GM12872 (cell line): ENCODE results near the gene HDAC10.

ENCODE experiments used
- TF ChIP-seq, protein P1 (sequence below): IDR thresholded peaks from 3 replicates; pipeline ENCODE4 v1.5.1; 2011; ENCODE audit warnings: low read depth, mild to moderate bottlenecking, low read length, moderate library complexity; ENCODE audit not compliant: insufficient read depth

Gene HDAC10

DNA sequence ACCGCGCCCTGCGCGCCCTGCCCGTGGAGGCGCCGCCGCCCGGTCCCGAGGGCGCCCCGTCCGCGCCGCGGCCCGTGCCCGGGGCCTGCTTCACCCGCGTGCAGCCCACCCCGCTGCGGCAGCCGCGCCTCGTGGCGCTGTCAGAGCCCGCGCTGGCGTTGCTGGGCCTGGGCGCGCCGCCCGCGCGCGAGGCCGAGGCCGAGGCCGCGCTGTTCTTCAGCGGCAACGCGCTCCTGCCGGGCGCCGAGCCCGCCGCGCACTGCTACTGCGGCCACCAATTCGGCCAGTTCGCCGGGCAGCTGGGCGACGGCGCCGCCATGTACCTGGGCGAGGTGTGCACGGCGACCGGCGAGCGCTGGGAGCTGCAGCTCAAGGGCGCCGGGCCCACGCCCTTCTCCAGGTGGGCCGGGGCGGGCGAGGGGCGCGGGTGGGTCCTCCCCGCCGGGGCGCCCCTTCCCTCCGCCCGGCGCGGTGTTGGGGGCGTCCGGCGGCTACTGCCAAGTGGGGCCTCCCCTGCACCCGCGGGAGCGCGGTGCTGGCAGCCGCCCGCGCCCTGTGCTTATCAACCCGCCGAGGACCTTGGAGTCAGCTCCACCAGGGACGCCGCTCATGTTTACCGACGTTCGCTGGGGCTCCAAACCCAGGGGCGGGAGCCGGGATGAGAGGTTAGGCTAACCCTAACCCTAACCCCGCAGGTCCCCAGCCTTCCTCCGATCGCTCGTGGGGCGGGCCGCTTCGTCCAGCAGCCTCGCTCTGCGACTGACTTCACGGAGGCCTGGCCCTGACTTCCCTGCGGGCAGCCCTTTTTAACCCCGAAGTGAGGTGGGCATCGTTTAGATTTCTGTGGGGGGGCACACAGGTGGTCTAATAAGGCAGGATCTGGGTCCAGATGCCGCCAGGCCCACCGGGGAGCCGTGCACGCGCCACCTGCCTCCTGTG lies 49.6 kb downstream of the HDAC10 start:
- TF ChIP-seq, protein P1, sequence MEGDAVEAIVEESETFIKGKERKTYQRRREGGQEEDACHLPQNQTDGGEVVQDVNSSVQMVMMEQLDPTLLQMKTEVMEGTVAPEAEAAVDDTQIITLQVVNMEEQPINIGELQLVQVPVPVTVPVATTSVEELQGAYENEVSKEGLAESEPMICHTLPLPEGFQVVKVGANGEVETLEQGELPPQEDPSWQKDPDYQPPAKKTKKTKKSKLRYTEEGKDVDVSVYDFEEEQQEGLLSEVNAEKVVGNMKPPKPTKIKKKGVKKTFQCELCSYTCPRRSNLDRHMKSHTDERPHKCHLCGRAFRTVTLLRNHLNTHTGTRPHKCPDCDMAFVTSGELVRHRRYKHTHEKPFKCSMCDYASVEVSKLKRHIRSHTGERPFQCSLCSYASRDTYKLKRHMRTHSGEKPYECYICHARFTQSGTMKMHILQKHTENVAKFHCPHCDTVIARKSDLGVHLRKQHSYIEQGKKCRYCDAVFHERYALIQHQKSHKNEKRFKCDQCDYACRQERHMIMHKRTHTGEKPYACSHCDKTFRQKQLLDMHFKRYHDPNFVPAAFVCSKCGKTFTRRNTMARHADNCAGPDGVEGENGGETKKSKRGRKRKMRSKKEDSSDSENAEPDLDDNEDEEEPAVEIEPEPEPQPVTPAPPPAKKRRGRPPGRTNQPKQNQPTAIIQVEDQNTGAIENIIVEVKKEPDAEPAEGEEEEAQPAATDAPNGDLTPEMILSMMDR = no peak

DNA sequence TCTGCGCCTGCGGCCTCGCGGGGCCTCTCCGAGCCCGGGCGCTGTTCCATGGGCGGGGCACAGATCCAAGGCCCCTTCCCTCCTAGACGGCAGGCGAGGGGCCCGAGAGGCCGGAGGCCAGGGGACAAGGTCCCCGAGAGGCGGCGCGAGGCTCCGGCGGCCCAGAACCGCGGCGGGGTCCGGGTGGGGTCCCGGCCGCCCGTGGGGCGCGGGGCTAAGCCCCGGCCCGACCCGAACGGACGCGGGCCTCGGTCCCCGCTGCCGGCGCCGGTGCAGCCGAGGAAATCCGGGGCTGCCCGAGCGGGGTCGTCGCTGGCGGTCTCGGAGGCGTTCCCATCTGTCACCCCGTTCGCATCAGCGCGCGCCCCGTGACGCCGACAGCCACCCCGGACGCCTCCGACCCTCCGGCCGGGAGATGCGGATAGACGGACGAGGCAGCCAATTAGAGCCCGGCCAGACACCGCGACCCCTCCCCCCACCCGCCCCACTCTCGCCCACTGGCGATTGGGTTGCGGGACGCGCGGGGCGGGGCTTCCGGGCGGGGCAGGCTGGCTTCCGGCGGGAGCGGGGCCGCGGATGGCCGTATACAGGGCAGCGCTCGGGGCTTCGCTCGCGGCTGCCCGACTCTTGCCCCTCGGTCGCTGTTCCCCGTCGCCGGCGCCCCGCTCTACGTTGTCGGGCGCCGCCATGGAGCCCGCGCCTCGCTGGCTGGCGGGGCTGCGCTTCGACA lies 50.4 kb downstream of the HDAC10 start, which contains the start of gene SELENOO:
Gene SELENOO, plus strand, starts transcription at position 551 of the 730 bp plus-strand sequence. Its CDS starts 26 bp downstream, at position 577.
- TF ChIP-seq, protein P1 = no peak

DNA sequence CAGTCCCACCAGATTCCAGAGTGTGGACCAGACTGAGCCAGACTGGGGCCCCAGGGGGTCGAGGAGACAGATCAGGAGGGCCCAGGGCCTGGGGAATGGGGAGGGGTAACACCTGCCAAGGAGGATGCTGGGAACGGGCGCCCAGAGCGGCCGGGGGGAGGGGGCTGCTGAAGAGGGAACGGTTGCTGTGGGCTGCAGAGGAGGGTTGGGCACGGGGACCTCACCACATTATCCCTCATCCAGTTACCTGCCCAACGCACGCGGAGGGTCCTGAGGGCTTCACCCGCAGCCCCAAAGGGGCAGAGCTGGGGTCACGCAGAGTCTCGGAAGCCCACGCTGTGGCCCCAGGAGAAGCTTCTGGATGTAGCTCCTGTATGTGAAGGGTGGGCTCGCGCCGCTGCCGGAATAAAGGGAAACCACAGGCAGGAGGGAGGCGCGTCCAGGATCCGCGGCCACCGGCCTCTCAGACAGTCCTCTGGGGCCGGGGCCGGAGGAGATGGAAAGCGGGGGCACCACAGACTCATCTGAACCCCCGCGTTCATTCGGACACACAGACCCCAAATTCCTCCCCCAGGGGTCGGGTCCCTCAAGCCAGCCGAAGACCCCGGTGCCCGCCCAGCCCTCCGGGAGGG lies 51.1 kb downstream of the HDAC10 start:
- TF ChIP-seq, protein P1 = no peak

DNA sequence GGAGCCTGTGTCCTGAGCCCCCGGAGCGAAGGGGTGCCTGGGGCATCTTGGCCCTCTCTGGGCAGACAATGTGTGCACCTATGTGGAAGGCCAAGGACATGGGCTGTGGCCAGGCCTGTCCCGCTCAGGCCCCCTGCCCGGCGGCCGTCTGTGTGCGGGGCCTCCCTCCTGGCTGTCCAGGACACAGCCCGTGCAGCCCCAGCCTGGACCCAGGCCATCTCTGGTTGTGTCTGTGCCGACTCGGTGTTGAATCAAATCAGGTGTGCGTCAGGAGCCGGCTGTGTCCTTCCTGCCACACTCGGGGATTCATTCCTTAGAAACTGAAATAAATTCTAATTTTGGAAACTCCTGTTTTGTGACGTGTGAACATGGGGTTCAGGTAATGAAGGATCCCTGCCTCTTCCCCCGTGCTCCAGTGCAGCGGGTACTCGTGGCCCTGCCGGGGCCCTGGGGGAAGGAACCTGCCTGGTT lies 51.8 kb downstream of the HDAC10 start:
- TF ChIP-seq, protein P1 = no peak

DNA sequence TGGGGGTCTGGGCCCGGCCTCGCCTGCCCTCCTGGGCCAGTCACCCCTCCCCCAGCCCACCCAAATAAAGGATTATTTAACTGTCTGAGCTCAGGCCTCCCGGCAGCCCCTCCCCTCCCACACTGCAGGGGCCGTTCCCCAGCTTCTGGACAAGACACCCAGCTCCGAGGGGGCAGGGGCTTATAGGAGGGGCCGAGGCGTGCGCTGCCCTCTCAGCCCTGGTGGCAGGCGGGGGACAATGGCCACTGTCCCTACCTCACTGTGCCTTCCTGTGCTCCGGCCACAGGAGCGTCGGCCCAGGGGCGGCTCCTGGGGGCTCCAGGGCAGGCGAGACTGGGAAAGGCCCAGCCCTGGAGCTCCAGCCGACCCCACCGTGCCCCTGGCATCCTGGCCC lies 52.4 kb downstream of the HDAC10 start:
- TF ChIP-seq, protein P1 = no peak

DNA sequence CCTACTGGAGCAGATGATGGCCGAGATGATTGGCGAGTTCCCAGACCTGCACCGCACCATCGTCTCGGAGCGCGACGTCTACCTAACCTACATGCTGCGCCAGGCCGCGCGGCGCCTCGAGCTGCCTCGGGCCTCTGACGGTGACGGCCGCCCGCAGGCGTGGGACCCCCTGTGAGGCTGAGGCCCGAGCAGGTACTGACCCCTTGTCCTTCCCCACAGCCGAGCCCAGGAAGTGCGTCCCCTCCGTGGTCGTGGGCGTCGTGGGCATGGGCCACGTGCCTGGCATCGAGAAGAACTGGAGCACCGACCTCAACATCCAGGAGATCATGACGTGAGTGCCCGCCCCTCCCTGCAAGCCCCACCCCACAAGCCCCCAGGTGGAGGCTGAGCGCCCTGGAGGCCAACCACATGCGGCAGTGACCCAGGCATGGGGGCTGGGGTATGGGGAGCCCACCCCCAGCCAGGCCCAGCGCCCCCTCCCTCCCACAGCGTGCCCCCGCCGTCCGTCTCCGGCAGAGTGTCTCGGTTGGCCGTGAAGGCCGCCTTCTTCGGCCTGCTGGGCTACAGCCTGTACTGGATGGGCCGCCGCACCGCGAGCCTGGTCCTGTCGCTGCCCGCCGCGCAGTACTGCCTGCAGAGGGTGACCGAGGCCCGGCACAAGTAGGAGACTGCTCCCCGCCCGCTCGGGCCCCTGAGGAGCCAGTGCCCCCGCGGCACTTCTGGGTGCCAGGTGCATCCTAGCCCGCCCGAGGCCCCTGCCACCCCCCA lies 53.0 kb downstream of the HDAC10 start:
- TF ChIP-seq, protein P1 = no peak
